SK-N-SH treated with all-trans-retinoic acid at 6 μM for 48 hours (cell line): Measurements from ENCODE around the gene NFIA.

Experiments
- ATAC-seq: fragments of 200-7000 bp; cut with Tn5 transposase; 3 replicates; pipeline ENCODE4 v1.9.1; 2020; ENCODE audit warnings: mild to moderate bottlenecking, moderate library complexity
- BACH2 ChIP-seq: fragments of 250-450 bp; sonication (Bioruptor Pico); IDR thresholded peaks from 2 replicates; pipeline ENCODE4 v1.9.0; 2021; ENCODE audit warnings: mild to moderate bottlenecking, borderline replicate concordance
- CSDC2 ChIP-seq: fragments of 250-450 bp; sonication (Bioruptor Pico); IDR thresholded peaks from 2 replicates; pipeline ENCODE4 v1.5.0; 2020; ENCODE audit warnings: mild to moderate bottlenecking, moderate library complexity
- ESRRG ChIP-seq: fragments of 250-450 bp; sonication (Bioruptor Pico); IDR thresholded peaks from 2 replicates; pipeline ENCODE4 v1.6.1; 2021; ENCODE audit warnings: mild to moderate bottlenecking
- GLIS3 ChIP-seq: fragments of 250-450 bp; sonication (Bioruptor Pico); IDR thresholded peaks from 2 replicates; pipeline ENCODE4 v1.5.0; 2020; ENCODE audit warnings: mild to moderate bottlenecking, moderate library complexity
- ISL1 ChIP-seq: fragments of 250-450 bp; sonication (Bioruptor Pico); IDR thresholded peaks from 2 replicates; pipeline ENCODE4 v2.1.2; 2022; ENCODE audit warnings: mild to moderate bottlenecking, moderate library complexity
- OSR1 ChIP-seq: fragments of 250-450 bp; sonication (Bioruptor Pico); IDR thresholded peaks from 2 replicates; pipeline ENCODE4 v1.8.0; 2022; ENCODE audit warnings: moderate library complexity, mild to moderate bottlenecking, inconsistent platforms
- PPARA ChIP-seq: fragments of 250-450 bp; sonication (Bioruptor Pico); IDR thresholded peaks from 2 replicates; pipeline ENCODE4 v1.5.0; 2020; ENCODE audit warnings: mild to moderate bottlenecking, borderline replicate concordance
- RARB ChIP-seq: fragments of 250-450 bp; sonication (Bioruptor Pico); IDR thresholded peaks from 2 replicates; pipeline ENCODE4 v1.8.0; 2021; ENCODE audit warnings: mild to moderate bottlenecking, moderate library complexity
- SNAI2 ChIP-seq: fragments of 250-450 bp; sonication (Bioruptor Pico); IDR thresholded peaks from 2 replicates; pipeline ENCODE4 v1.5.0; 2020; ENCODE audit warnings: mild to moderate bottlenecking, moderate library complexity
- TCF4 ChIP-seq: fragments of 250-450 bp; sonication (Bioruptor Pico); IDR thresholded peaks from 2 replicates; pipeline ENCODE4 v1.8.0; 2021; ENCODE audit warnings: mild to moderate bottlenecking, moderate library complexity, borderline replicate concordance
- TOX ChIP-seq: fragments of 250-450 bp; sonication (Bioruptor Pico); IDR thresholded peaks from 2 replicates; pipeline ENCODE4 v1.8.0; 2021; ENCODE audit warnings: mild to moderate bottlenecking, moderate library complexity, borderline replicate concordance
- ZC3H10 ChIP-seq: fragments of 250-450 bp; sonication (Bioruptor Pico); IDR thresholded peaks from 2 replicates; pipeline ENCODE4 v1.5.1; 2021; ENCODE audit warnings: mild to moderate bottlenecking, moderate library complexity
- ZFP30 ChIP-seq: fragments of 450-650 bp; formaldehyde crosslinking; IDR thresholded peaks from 2 replicates; pipeline ENCODE4 v1.5.0; 2022; ENCODE audit warnings: mild to moderate bottlenecking, moderate library complexity
- ZNF565 ChIP-seq: fragments of 450-650 bp; formaldehyde crosslinking; conservative IDR thresholded peaks from 2 replicates; pipeline ENCODE4 v1.5.0; 2020; ENCODE audit warnings: low read depth, mild to moderate bottlenecking, moderate library complexity
- ZNF70 ChIP-seq: fragments of 450-650 bp; formaldehyde crosslinking; IDR thresholded peaks from 2 replicates; pipeline ENCODE4 v1.5.0; 2020; ENCODE audit warnings: mild to moderate bottlenecking, moderate library complexity
- ZNF8 ChIP-seq: fragments of 450-650 bp; formaldehyde crosslinking; IDR thresholded peaks from 2 replicates; pipeline ENCODE4 v1.5.0; 2020; ENCODE audit warnings: mild to moderate bottlenecking, moderate library complexity
- TF ChIP-seq, protein P1 (sequence below): fragments of 250-450 bp; sonication (Bioruptor Pico); IDR thresholded peaks from 2 replicates; pipeline ENCODE4 v1.5.0; 2020; ENCODE audit warnings: mild to moderate bottlenecking, moderate library complexity
- TF ChIP-seq, protein P2 (sequence below): fragments of 250-450 bp; sonication (Bioruptor Pico); IDR thresholded peaks from 2 replicates; pipeline ENCODE4 v1.8.0; 2021; ENCODE audit warnings: low read depth, mild to moderate bottlenecking, moderate library complexity, borderline replicate concordance
- TF ChIP-seq, protein P3 (sequence below): fragments of 250-450 bp; sonication (Bioruptor Pico); IDR thresholded peaks from 2 replicates; pipeline ENCODE4 v1.8.0; 2020; ENCODE audit warnings: mild to moderate bottlenecking, moderate library complexity, borderline replicate concordance
- TF ChIP-seq, protein P4 (sequence below): fragments of 250-450 bp; sonication (Bioruptor Pico); IDR thresholded peaks from 2 replicates; pipeline ENCODE4 v1.5.1; 2021; ENCODE audit warnings: mild to moderate bottlenecking, moderate library complexity
- TF ChIP-seq, protein P5 (sequence below): fragments of 250-450 bp; sonication (Bioruptor Pico); IDR thresholded peaks from 2 replicates; pipeline ENCODE4 v1.5.1; 2020; ENCODE audit warnings: low read depth, mild to moderate bottlenecking, moderate library complexity

Gene NFIA

DNA sequence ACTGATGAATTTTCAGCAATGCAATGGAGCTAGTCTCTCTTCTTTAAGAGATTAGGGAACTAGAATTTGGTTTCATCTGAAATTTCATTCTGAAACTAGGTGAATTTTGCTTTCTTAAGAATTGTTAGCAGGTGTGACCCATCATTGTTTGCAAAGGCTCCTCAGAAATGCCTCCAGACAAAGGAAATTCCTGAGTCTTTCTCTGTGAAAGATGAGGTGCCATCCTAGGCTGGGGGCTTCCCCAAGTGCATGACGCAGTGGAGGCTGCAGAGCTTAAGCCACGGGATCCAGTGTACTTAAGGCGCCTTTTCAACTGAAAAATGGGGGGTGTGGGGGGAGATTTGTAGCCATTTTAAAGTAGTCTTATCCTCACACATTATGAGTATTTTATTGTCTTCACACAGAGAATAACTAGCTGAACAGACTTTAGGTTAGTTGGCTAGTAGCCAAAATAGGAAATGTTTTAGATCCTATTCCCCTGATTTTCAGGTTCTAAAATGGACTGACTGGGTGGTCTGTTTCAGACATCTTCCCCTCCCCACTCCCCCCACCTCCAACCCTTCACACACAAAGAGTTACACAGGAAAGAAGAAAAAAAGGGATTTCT is 202.0 kb downstream of the NFIA start:
- no peak for ATAC-seq
- no peak for TF ChIP-seq TOX (CRISPR knock-in tag)
- no peak for TF ChIP-seq ZC3H10 (CRISPR knock-in tag)
- TF ChIP-seq, protein P1, sequence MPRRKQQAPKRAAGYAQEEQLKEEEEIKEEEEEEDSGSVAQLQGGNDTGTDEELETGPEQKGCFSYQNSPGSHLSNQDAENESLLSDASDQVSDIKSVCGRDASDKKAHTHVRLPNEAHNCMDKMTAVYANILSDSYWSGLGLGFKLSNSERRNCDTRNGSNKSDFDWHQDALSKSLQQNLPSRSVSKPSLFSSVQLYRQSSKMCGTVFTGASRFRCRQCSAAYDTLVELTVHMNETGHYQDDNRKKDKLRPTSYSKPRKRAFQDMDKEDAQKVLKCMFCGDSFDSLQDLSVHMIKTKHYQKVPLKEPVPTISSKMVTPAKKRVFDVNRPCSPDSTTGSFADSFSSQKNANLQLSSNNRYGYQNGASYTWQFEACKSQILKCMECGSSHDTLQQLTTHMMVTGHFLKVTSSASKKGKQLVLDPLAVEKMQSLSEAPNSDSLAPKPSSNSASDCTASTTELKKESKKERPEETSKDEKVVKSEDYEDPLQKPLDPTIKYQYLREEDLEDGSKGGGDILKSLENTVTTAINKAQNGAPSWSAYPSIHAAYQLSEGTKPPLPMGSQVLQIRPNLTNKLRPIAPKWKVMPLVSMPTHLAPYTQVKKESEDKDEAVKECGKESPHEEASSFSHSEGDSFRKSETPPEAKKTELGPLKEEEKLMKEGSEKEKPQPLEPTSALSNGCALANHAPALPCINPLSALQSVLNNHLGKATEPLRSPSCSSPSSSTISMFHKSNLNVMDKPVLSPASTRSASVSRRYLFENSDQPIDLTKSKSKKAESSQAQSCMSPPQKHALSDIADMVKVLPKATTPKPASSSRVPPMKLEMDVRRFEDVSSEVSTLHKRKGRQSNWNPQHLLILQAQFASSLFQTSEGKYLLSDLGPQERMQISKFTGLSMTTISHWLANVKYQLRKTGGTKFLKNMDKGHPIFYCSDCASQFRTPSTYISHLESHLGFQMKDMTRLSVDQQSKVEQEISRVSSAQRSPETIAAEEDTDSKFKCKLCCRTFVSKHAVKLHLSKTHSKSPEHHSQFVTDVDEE (CRISPR knock-in tag) = no peak
- TF ChIP-seq, protein P2, sequence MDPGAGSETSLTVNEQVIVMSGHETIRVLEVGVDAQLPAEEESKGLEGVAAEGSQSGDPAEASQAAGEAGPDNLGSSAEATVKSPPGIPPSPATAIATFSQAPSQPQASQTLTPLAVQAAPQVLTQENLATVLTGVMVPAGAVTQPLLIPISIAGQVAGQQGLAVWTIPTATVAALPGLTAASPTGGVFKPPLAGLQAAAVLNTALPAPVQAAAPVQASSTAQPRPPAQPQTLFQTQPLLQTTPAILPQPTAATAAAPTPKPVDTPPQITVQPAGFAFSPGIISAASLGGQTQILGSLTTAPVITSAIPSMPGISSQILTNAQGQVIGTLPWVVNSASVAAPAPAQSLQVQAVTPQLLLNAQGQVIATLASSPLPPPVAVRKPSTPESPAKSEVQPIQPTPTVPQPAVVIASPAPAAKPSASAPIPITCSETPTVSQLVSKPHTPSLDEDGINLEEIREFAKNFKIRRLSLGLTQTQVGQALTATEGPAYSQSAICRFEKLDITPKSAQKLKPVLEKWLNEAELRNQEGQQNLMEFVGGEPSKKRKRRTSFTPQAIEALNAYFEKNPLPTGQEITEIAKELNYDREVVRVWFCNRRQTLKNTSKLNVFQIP (CRISPR knock-in tag) = no peak
- TF ChIP-seq, protein P3, sequence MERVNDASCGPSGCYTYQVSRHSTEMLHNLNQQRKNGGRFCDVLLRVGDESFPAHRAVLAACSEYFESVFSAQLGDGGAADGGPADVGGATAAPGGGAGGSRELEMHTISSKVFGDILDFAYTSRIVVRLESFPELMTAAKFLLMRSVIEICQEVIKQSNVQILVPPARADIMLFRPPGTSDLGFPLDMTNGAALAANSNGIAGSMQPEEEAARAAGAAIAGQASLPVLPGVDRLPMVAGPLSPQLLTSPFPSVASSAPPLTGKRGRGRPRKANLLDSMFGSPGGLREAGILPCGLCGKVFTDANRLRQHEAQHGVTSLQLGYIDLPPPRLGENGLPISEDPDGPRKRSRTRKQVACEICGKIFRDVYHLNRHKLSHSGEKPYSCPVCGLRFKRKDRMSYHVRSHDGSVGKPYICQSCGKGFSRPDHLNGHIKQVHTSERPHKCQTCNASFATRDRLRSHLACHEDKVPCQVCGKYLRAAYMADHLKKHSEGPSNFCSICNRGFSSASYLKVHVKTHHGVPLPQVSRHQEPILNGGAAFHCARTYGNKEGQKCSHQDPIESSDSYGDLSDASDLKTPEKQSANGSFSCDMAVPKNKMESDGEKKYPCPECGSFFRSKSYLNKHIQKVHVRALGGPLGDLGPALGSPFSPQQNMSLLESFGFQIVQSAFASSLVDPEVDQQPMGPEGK (CRISPR knock-in tag) = no peak
- TF ChIP-seq OSR1 = no peak
- TF ChIP-seq ZNF565 (CRISPR knock-in tag) = no peak

DNA sequence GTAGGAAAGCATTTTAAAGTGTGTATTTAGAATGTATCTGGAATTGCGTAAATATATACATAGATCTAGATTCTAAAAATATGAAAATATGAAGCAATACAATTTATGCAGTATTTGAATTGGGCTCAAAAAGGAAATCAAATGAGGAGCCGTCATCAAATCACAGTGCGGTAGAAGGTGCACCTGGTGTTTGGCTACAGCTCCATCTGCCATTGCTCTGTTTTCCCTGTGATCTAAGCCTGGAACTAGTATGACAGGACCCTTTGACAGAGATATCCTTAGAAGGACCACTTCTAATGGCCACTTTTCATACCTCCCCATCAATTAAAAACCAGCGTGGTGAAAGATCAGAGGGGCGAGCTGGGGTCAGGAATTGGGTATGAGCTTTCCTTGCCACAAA is 202.6 kb downstream of the NFIA start:
- no peak for ATAC-seq
- TF ChIP-seq PPARA (CRISPR knock-in tag) (no peak), ZNF8 (CRISPR knock-in tag) (no peak), ESRRG (CRISPR knock-in tag) (no peak), ZNF70 (CRISPR knock-in tag) (no peak), RARB (CRISPR knock-in tag) (no peak), TCF4 (CRISPR knock-in tag) (no peak), ZFP30 (CRISPR knock-in tag) (no peak), ISL1 (CRISPR knock-in tag) (no peak), ZC3H10 (CRISPR knock-in tag) (no peak)
- TF ChIP-seq, protein P4, sequence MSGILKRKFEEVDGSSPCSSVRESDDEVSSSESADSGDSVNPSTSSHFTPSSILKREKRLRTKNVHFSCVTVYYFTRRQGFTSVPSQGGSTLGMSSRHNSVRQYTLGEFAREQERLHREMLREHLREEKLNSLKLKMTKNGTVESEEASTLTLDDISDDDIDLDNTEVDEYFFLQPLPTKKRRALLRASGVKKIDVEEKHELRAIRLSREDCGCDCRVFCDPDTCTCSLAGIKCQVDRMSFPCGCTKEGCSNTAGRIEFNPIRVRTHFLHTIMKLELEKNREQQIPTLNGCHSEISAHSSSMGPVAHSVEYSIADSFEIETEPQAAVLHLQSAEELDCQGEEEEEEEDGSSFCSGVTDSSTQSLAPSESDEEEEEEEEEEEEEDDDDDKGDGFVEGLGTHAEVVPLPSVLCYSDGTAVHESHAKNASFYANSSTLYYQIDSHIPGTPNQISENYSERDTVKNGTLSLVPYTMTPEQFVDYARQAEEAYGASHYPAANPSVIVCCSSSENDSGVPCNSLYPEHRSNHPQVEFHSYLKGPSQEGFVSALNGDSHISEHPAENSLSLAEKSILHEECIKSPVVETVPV (CRISPR knock-in tag) = no peak
- TF ChIP-seq, protein P5, sequence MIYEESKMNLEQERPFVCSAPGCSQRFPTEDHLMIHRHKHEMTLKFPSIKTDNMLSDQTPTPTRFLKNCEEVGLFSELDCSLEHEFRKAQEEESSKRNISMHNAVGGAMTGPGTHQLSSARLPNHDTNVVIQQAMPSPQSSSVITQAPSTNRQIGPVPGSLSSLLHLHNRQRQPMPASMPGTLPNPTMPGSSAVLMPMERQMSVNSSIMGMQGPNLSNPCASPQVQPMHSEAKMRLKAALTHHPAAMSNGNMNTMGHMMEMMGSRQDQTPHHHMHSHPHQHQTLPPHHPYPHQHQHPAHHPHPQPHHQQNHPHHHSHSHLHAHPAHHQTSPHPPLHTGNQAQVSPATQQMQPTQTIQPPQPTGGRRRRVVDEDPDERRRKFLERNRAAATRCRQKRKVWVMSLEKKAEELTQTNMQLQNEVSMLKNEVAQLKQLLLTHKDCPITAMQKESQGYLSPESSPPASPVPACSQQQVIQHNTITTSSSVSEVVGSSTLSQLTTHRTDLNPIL (CRISPR knock-in tag) = no peak
- TF ChIP-seq, protein P3 (CRISPR knock-in tag) = no peak

DNA sequence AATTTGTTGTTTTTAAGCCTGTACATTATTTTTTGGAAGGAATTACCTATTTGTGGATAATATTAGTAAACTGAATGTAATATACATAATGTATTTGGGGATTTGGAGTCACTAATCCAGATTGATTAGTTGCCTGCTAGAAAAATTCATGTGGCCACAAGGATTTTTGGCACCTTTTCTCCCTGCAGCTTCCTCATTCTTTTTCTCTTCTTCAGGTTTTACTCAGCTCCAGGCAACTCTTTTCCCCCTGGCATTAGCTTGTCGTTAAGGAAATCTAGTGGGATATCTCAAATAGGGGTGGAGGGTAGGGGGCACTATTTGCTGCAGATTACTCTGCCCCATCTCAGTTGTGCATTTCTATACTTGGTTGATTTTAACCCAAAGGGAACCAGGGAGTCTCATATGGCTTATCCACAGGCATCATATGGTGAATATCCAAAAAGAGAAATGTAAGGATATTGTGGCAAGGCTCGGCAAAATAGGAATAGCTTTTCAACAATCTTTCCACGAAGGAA is 203.1 kb downstream of the NFIA start:
- no peak for ATAC-seq
- TF ChIP-seq SNAI2 (CRISPR knock-in tag) (no peak), PPARA (CRISPR knock-in tag) (no peak), OSR1 (no peak), ZC3H10 (CRISPR knock-in tag) (no peak), ISL1 (CRISPR knock-in tag) (no peak), GLIS3 (CRISPR knock-in tag) (no peak), RARB (CRISPR knock-in tag) (no peak), BACH2 (CRISPR knock-in tag) (no peak), CSDC2 (CRISPR knock-in tag) (no peak), ESRRG (CRISPR knock-in tag) (no peak)
- TF ChIP-seq, protein P4 (CRISPR knock-in tag) = no peak
- TF ChIP-seq, protein P2 (CRISPR knock-in tag) = no peak
